Panc1 (cell line): ENCODE measurements around the gene ZNF71. TPM values are rescaled to one million over a fixed set of nuclear protein-coding genes. Genes with fewer than 3 reads are reported as not detected.

Source experiments
- ATAC-seq: fragments of 200-7000 bp; cut with Tn5 transposase; 2 replicates; pipeline ENCODE4 v1.9.1; 2020; ENCODE audit warnings: mild to moderate bottlenecking, moderate library complexity
- BruUV-seq: library from RNA; stranded (reverse); fragments of 400-500 nt; replicated peaks from 2 replicates; lab custom pipeline; 2021; lab: Mats Ljungman, UMichigan
- CTCF ChIA-PET: fragments of 300-600 bp; sonication (Branson Sonifier 250); formaldehyde crosslinking; loops from one replicate; lab custom pipeline; 2022; ENCODE audit warnings: antibody characterized with exemption; lab: Charles Lee
- POLR2A ChIA-PET: fragments of 300-600 bp; sonication (Branson Sonifier 250); formaldehyde crosslinking; loops from one replicate; lab custom pipeline; 2022; ENCODE audit warnings: antibody characterized with exemption; lab: Charles Lee
- DNase-seq: peaks from one replicate; pipeline ENCODE4 v3.0.0-alpha.2; 2010; ENCODE audit warnings: low read depth, low spot score
- H3K27ac ChIP-seq: 2 replicates; pipeline ENCODE4 v1.5.1; 2011; ENCODE audit warnings: mild to moderate bottlenecking, low read length, inconsistent platforms
- H3K27me3 ChIP-seq: fragments of 200-500 bp; sonication (Bioruptor generic); 2 replicates; pipeline ENCODE4 v1.6.0; 2014; ENCODE audit warnings: low read length, inconsistent platforms; ENCODE audit not compliant: control insufficient read depth, insufficient read depth
- H3K36me3 ChIP-seq: fragments of 200-500 bp; sonication (Bioruptor generic); 2 replicates; pipeline ENCODE4 v1.5.1; 2014; ENCODE audit warnings: inconsistent platforms, mild to moderate bottlenecking, low read length, moderate library complexity; ENCODE audit not compliant: control insufficient read depth, insufficient read depth
- H3K4me1 ChIP-seq: 2 replicates; pipeline ENCODE4 v1.5.1; 2011; ENCODE audit warnings: inconsistent platforms, mild to moderate bottlenecking, low read length, moderate library complexity; ENCODE audit not compliant: control insufficient read depth, insufficient read depth
- H3K4me3 ChIP-seq, 2 experiments: 2 replicates each; pipeline ENCODE4 v1.5.1; 2011 to 2012; ENCODE audit warnings: low read depth in 2 of 2, low read length in 2 of 2, mild to moderate bottlenecking in 2 of 2, inconsistent platforms in 1 of 2, moderate library complexity in 1 of 2
- H3K9me3 ChIP-seq: fragments of 200-500 bp; sonication (Bioruptor generic); 2 replicates; pipeline ENCODE4 v1.5.1; 2014; ENCODE audit warnings: low read depth, mild to moderate bottlenecking, inconsistent platforms, low read length, moderate library complexity; ENCODE audit not compliant: control insufficient read depth, insufficient read depth
- POLR2AphosphoS5 ChIP-seq: IDR thresholded peaks from 2 replicates; pipeline ENCODE4 v1.6.1; 2012; ENCODE audit warnings: mild to moderate bottlenecking, low read depth, low read length, moderate library complexity
- REST ChIP-seq, 2 experiments: IDR thresholded peaks; 2 replicates each; pipeline ENCODE4 v1.6.1; 2011 to 2012; ENCODE audit warnings: low read depth in 2 of 2, control low read depth in 1 of 2, low read length in 1 of 2, mild to moderate bottlenecking in 1 of 2, moderate library complexity in 1 of 2; ENCODE audit not compliant: insufficient read depth in 1 of 2
- SIN3A ChIP-seq: IDR thresholded peaks from 2 replicates; pipeline ENCODE4 v1.6.1; 2012; ENCODE audit warnings: low read depth, mild to moderate bottlenecking, low read length, moderate library complexity, borderline replicate concordance; ENCODE audit not compliant: insufficient read depth
- TCF7L2 ChIP-seq: IDR thresholded peaks from 2 replicates; pipeline ENCODE4 v1.6.1; 2011; ENCODE audit warnings: mild to moderate bottlenecking, low read depth, low read length, inconsistent platforms
- in situ Hi-C: cut with HindIII; loops from 2 replicates; pipeline ENCODE4 v1.10.0; 2016; ENCODE audit warnings: low sequenced_read_pairs, low pct_unique_long_range_greater_than_20kb
- intact Hi-C: fragments of 100-400 bp; cut with micrococcal nuclease; formaldehyde crosslinking; loops from one replicate; pipeline ENCODE4 v1.10.0; 2022; ENCODE audit not compliant: unreplicated experiment
- total RNA-seq: library from RNA; stranded (reverse); gene quantifications from one replicate; pipeline ENCODE4 v1.2.1, GENCODE V29; 2021; ENCODE audit not compliant: unreplicated experiment
- TF ChIP-seq, protein P1 (sequence below): fragments of 450-650 bp; IDR thresholded peaks from 2 replicates; pipeline ENCODE4 v1.5.1; 2017; ENCODE audit warnings: mild to moderate bottlenecking

ZNF71 gene
- total RNA-seq, 1 experiment from 2014 or later = 6.3 TPM

DNA sequence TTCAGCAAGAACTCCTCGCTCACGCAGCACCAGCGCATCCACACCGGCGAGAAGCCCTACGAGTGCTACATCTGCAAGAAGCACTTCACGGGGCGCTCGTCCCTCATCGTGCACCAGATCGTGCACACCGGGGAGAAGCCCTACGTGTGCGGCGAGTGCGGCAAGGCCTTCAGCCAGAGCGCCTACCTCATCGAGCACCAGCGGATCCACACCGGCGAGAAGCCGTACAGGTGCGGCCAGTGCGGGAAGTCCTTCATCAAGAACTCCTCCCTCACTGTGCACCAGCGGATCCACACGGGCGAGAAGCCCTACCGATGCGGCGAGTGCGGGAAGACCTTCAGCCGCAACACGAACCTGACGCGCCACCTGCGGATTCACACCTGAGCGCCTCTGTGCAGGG is 27.3 kb downstream of the ZNF71 start:
- POLR2A ChIA-PET = no interaction called here
- CTCF ChIA-PET = no interaction called here
- DNase-seq = no peak
- no peak overlapping the region for H3K27ac ChIP-seq
- no peaks in the 10 kb centered on the region for H3K4me1 ChIP-seq
- in situ Hi-C loops (no loop called here), intact Hi-C loops (no loop called here)
- H3K27me3 ChIP-seq = no peaks in the 10 kb centered on the region
- TF ChIP-seq TCF7L2 = no peak
- TF ChIP-seq POLR2AphosphoS5 = no peak
- TF ChIP-seq, protein P1, sequence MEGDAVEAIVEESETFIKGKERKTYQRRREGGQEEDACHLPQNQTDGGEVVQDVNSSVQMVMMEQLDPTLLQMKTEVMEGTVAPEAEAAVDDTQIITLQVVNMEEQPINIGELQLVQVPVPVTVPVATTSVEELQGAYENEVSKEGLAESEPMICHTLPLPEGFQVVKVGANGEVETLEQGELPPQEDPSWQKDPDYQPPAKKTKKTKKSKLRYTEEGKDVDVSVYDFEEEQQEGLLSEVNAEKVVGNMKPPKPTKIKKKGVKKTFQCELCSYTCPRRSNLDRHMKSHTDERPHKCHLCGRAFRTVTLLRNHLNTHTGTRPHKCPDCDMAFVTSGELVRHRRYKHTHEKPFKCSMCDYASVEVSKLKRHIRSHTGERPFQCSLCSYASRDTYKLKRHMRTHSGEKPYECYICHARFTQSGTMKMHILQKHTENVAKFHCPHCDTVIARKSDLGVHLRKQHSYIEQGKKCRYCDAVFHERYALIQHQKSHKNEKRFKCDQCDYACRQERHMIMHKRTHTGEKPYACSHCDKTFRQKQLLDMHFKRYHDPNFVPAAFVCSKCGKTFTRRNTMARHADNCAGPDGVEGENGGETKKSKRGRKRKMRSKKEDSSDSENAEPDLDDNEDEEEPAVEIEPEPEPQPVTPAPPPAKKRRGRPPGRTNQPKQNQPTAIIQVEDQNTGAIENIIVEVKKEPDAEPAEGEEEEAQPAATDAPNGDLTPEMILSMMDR = no peak
- no peak for TF ChIP-seq REST (IDR thresholded peaks at IDR 0.05; ENCODE audit: insufficient read depth in 1 of 2, low read depth in 2 of 2, low read length in 1 of 2)
- TF ChIP-seq SIN3A = no peak
- H3K36me3 ChIP-seq = no peaks in the 10 kb centered on the region
- no peak for ATAC-seq
- no peak overlapping the region for H3K4me3 ChIP-seq
- no TSS peak for BruUV-seq
- peaks cover 5% of the 10 kb centered on the region; the same call in 1 of the 2 replicates for H3K9me3 ChIP-seq

DNA sequence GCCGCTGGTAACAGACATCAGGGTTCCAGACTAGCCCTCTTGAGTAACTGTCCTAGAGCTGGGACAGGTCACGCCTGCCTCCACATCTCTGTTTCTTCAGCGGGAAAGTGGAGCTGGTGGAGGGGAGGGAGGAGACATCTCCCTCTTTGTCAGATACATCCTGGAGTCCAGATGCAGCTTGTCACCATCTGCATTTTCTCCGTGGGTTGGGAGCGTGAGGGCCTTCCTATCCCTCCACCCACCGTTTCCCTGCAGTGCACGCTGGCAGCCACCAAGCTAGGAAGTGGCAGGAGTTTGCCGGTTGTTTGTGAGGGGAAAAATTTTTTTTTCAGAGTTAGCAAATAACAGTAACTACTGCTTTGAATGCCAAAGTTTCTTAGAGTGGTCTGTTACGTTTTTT is 27.9 kb downstream of the ZNF71 start:
- Histone ChIP-seq H3K4me1 (no peaks in the 10 kb centered on the region), H3K27me3 (no peaks in the 10 kb centered on the region)
- intact Hi-C loops = no loop called here

More for the DNA sequence above, 27.9 kb downstream of the ZNF71 start:
- no peaks in the 10 kb centered on the region for H3K36me3 ChIP-seq
- ChIA-PET CTCF (no interaction called here), POLR2A (no interaction called here)
- ATAC-seq (no peak), DNase-seq (no peak)
- TF ChIP-seq SIN3A (no peak), TCF7L2 (no peak), POLR2AphosphoS5 (no peak), REST (IDR thresholded peaks at IDR 0.05; ENCODE audit: insufficient read depth in 1 of 2, low read depth in 2 of 2, low read length in 1 of 2) (no peak)
- TF ChIP-seq, protein P1 = no peak
- no peak overlapping the region for H3K27ac ChIP-seq
- in situ Hi-C loops = no loop called here
- peaks cover 5% of the 10 kb centered on the region; the same call in 1 of the 2 replicates for H3K9me3 ChIP-seq
- BruUV-seq = no TSS peak
- no peak overlapping the region for H3K4me3 ChIP-seq
